ENCODE measurements around the gene TMEM52B.

The TMEM52B gene

GRCh38 chr12:10154145-10154496 is 24.7 kb upstream of the TMEM52B start:
- Mint-ChIP-seq H3K9me3 (peaks cover 9% of the 10 kb centered on the region), H3K4me3 (peak overlapping the region; percentile 91), H3K4me1 (peaks cover 8% of the 10 kb centered on the region), H3K36me3 (ENCODE audit: low read depth) (no peaks in the 10 kb centered on the region), H3K27me3 (ENCODE audit: low read depth, poor library complexity) (peaks cover 3% of the 10 kb centered on the region), H3K27ac (peak overlapping the region; percentile 93)
- DNase-seq, result no peak
- TF ChIP-seq CTCF (IDR thresholded peaks at IDR 0.05), result no peak

GRCh38 chr12:10155966-10156365 is 22.9 kb upstream of the TMEM52B start:
- Mint-ChIP-seq H3K36me3 (ENCODE audit: low read depth) (no peaks in the 10 kb centered on the region), H3K4me1 (peaks cover 8% of the 10 kb centered on the region), H3K27ac (no peak overlapping the region), H3K9me3 (peaks cover 9% of the 10 kb centered on the region), H3K4me3 (no peak overlapping the region), H3K27me3 (ENCODE audit: low read depth, poor library complexity) (peaks cover 3% of the 10 kb centered on the region)
- DNase-seq, result no peak
- TF ChIP-seq CTCF (IDR thresholded peaks at IDR 0.05), result no peak

- Mint-ChIP-seq H3K27ac (no peak overlapping the region), H3K27me3 (ENCODE audit: low read depth, poor library complexity) (peaks cover 3% of the 10 kb centered on the region), H3K4me1 (peaks cover 8% of the 10 kb centered on the region), H3K9me3 (peaks cover 4% of the 10 kb centered on the region), H3K36me3 (ENCODE audit: low read depth) (no peaks in the 10 kb centered on the region), H3K4me3 (no peak overlapping the region)
- no peak for DNase-seq
- TF ChIP-seq CTCF (IDR thresholded peaks at IDR 0.05), result no peak
These were observed 20.4 kb upstream of the TMEM52B start for GRCh38 chr12:10158406-10158805.

- no peaks in the 10 kb centered on the region for H3K36me3 Mint-ChIP-seq (ENCODE audit: low read depth)
- TF ChIP-seq CTCF (IDR thresholded peaks at IDR 0.05), result no peak
- peaks cover 4% of the 10 kb centered on the region for H3K9me3 Mint-ChIP-seq
- no peak for DNase-seq
- no peak overlapping the region for H3K27ac Mint-ChIP-seq
- peaks cover under 1% of the 10 kb centered on the region for H3K4me1 Mint-ChIP-seq
- no peak overlapping the region for H3K4me3 Mint-ChIP-seq
- H3K27me3 Mint-ChIP-seq (ENCODE audit: low read depth, poor library complexity), result peaks cover 3% of the 10 kb centered on the region
These were observed 19.6 kb upstream of the TMEM52B start for GRCh38 chr12:10159280-10159679.

GRCh38 chr12:10160617-10161385 is 18.0 kb upstream of the TMEM52B start:
- Mint-ChIP-seq H3K27me3 (ENCODE audit: low read depth, poor library complexity) (no peaks in the 10 kb centered on the region), H3K4me1 (no peaks in the 10 kb centered on the region), H3K9me3 (peaks cover 4% of the 10 kb centered on the region), H3K27ac (no peak overlapping the region), H3K4me3 (no peak overlapping the region), H3K36me3 (ENCODE audit: low read depth) (no peaks in the 10 kb centered on the region)
- TF ChIP-seq CTCF (IDR thresholded peaks at IDR 0.05), result no peak
- no peak for DNase-seq

- no peak for DNase-seq
- Mint-ChIP-seq H3K27ac (no peak overlapping the region), H3K27me3 (ENCODE audit: low read depth, poor library complexity) (no peaks in the 10 kb centered on the region), H3K4me1 (no peaks in the 10 kb centered on the region), H3K9me3 (no peaks in the 10 kb centered on the region), H3K4me3 (no peak overlapping the region), H3K36me3 (ENCODE audit: low read depth) (no peaks in the 10 kb centered on the region)
- no peak for TF ChIP-seq CTCF (IDR thresholded peaks at IDR 0.05)
These were observed 15.7 kb upstream of the TMEM52B start for GRCh38 chr12:10163084-10163483.
